IgD-negative memory B cell (primary cell): ENCODE measurements around the gene ERAP2. TPM values are rescaled to one million over a fixed set of nuclear protein-coding genes. Genes with fewer than 3 reads are reported as not detected.
"Not testable (repeated sequence)": the region's sequence is repeated elsewhere in the genome, so short reads cannot be mapped to it uniquely, and the experiment has no call there.

ENCODE experiments used
- H3K27ac Mint-ChIP-seq, 3 donors: one replicate each; pipeline ENCODE4 v1.8.0; 2020 to 2022; ENCODE audit warnings: mild to moderate bottlenecking in 3 of 3, mixed read lengths in 3 of 3, moderate library complexity in 1 of 3
- H3K27me3 Mint-ChIP-seq: one replicate; pipeline ENCODE4 v1.8.0; 2021; ENCODE audit warnings: mixed read lengths
- H3K36me3 Mint-ChIP-seq: one replicate; pipeline ENCODE4 v1.8.0; 2020; ENCODE audit warnings: mild to moderate bottlenecking, mixed read lengths
- H3K4me1 Mint-ChIP-seq, 3 donors: one replicate each; pipeline ENCODE4 v1.8.0; 2020 to 2022; ENCODE audit warnings: mixed read lengths in 3 of 3, mild to moderate bottlenecking in 1 of 3
- H3K4me3 Mint-ChIP-seq, 4 donors: one replicate each; pipeline ENCODE4 v1.8.0; 2020 to 2022; ENCODE audit warnings: mild to moderate bottlenecking in 4 of 4, mixed read lengths in 4 of 4, moderate library complexity in 3 of 4
- H3K9me3 Mint-ChIP-seq, 3 donors: one replicate each; pipeline ENCODE4 v1.8.0; 2020 to 2021; ENCODE audit warnings: mixed read lengths in 3 of 3, mild to moderate bottlenecking in 1 of 3
- polyA plus RNA-seq: library from polyadenylated mRNA; unstranded; fragments of 300-500 nt; fragmentation: Illumina TruSeq; gene quantifications from one replicate; pipeline ENCODE4 v1.2.3, GENCODE V29; 2021

The ERAP2 gene
- polyA plus RNA-seq, 1 donor from 2014 or later = 87.4 TPM

- Mint-ChIP-seq H3K9me3 (no peaks in the 10 kb centered on the region), H3K27me3 (no peaks in the 10 kb centered on the region), H3K36me3 (no peaks in the 10 kb centered on the region), H3K4me1 (peaks cover 42 to 52% (median 43%) of the 10 kb centered on the region in 3 donors), H3K4me3 (peak overlapping the region in 1 of 4 donors; percentile 15), H3K27ac (peak overlapping the region in 2 of 3 donors; percentile 80 to 86)
Measured at GRCh38 chr5:96928931-96929708, 52.8 kb downstream of the ERAP2 start.

- H3K4me3 Mint-ChIP-seq = peak overlapping the region in 1 of 4 donors; percentile 59
Measured at GRCh38 chr5:96930058-96930457, 53.8 kb downstream of the ERAP2 start.

GRCh38 chr5:96930589-96930988 is 54.3 kb downstream of the ERAP2 start:
- peak overlapping the region in 2 of 3 donors; percentile 50 to 54 for H3K27ac Mint-ChIP-seq
- peaks cover 42 to 49% (median 42%) of the 10 kb centered on the region in 3 donors for H3K4me1 Mint-ChIP-seq
- no peaks in the 10 kb centered on the region for H3K9me3 Mint-ChIP-seq
- peak overlapping the region in 2 of 4 donors; percentile 34 to 59 for H3K4me3 Mint-ChIP-seq
- no peaks in the 10 kb centered on the region for H3K36me3 Mint-ChIP-seq
- no peaks in the 10 kb centered on the region for H3K27me3 Mint-ChIP-seq

More at GRCh38 chr5:96930058-96930457, 53.8 kb downstream of the ERAP2 start:
- no peaks in the 10 kb centered on the region for H3K9me3 Mint-ChIP-seq
- H3K27ac Mint-ChIP-seq = peak overlapping the region in 1 of 3 donors; percentile 54
- H3K27me3 Mint-ChIP-seq = no peaks in the 10 kb centered on the region
- H3K36me3 Mint-ChIP-seq = no peaks in the 10 kb centered on the region
- H3K4me1 Mint-ChIP-seq = peaks cover 43 to 53% (median 45%) of the 10 kb centered on the region in 3 donors

GRCh38 chr5:96931037-96931436 is 54.7 kb downstream of the ERAP2 start:
- H3K9me3 Mint-ChIP-seq, H3K36me3 Mint-ChIP-seq, H3K27me3 Mint-ChIP-seq: not testable (repeated sequence)
- Mint-ChIP-seq H3K4me3 (peak overlapping the region in 1 of 4 donors; percentile 91), H3K27ac (peak overlapping the region; percentile 95 to 97 (median 95)), H3K4me1 (peaks cover 39 to 48% (median 40%) of the 10 kb centered on the region in 3 donors)

- H3K27me3 Mint-ChIP-seq = no peaks in the 10 kb centered on the region
- no peaks in the 10 kb centered on the region for H3K36me3 Mint-ChIP-seq
- peak overlapping the region; percentile 95 to 97 (median 95) for H3K27ac Mint-ChIP-seq
- H3K4me3 Mint-ChIP-seq = peak overlapping the region; percentile 68 to 94 (median 88)
- H3K4me1 Mint-ChIP-seq = peaks cover 34 to 45% (median 34%) of the 10 kb centered on the region in 3 donors
- H3K9me3 Mint-ChIP-seq = no peaks in the 10 kb centered on the region
Measured at GRCh38 chr5:96931605-96932004, 55.3 kb downstream of the ERAP2 start.

GRCh38 chr5:96932026-96932425 is 55.7 kb downstream of the ERAP2 start:
- H3K36me3 Mint-ChIP-seq = no peaks in the 10 kb centered on the region
- peaks cover 33 to 48% (median 37%) of the 10 kb centered on the region in 3 donors for H3K4me1 Mint-ChIP-seq
- H3K9me3 Mint-ChIP-seq = no peaks in the 10 kb centered on the region
- H3K4me3 Mint-ChIP-seq = peak overlapping the region; percentile 68 to 94 (median 88)
- peak overlapping the region; percentile 31 to 97 (median 95) for H3K27ac Mint-ChIP-seq
- H3K27me3 Mint-ChIP-seq = no peaks in the 10 kb centered on the region

GRCh38 chr5:96933764-96934707 is 57.7 kb downstream of the ERAP2 start:
- peak overlapping the region; percentile 91 to 94 (median 94) for H3K4me3 Mint-ChIP-seq
- H3K4me1 Mint-ChIP-seq = peaks cover 41 to 60% (median 53%) of the 10 kb centered on the region in 3 donors
- no peaks in the 10 kb centered on the region for H3K27me3 Mint-ChIP-seq
- no peaks in the 10 kb centered on the region for H3K9me3 Mint-ChIP-seq
- H3K36me3 Mint-ChIP-seq = no peaks in the 10 kb centered on the region
- H3K27ac Mint-ChIP-seq = peak overlapping the region; percentile 97 to 99 (median 97)

- peaks cover 36 to 57% (median 53%) of the 10 kb centered on the region in 3 donors for H3K4me1 Mint-ChIP-seq
- no peaks in the 10 kb centered on the region for H3K36me3 Mint-ChIP-seq
- H3K9me3 Mint-ChIP-seq = no peaks in the 10 kb centered on the region
- H3K4me3 Mint-ChIP-seq = peak overlapping the region; percentile 91 to 94 (median 94)
- H3K27me3 Mint-ChIP-seq = no peaks in the 10 kb centered on the region
- H3K27ac Mint-ChIP-seq = peak overlapping the region; percentile 97 to 99 (median 97)
Measured at GRCh38 chr5:96934708-96935558, 58.6 kb downstream of the ERAP2 start.

- H3K9me3 Mint-ChIP-seq = no peaks in the 10 kb centered on the region
- H3K27me3 Mint-ChIP-seq = no peaks in the 10 kb centered on the region
- peak within 1 kb of the TSS; percentile 97 to 99 (median 97) for H3K27ac Mint-ChIP-seq
- peaks cover 37 to 56% (median 55%) of the 10 kb centered on the region in 3 donors for H3K4me1 Mint-ChIP-seq
- H3K4me3 Mint-ChIP-seq = peak within 1 kb of the TSS; percentile 91 to 94 (median 94)
- H3K36me3 Mint-ChIP-seq = no peaks in the 10 kb centered on the region
Measured at GRCh38 chr5:96935559-96936430, 59.5 kb downstream of the ERAP2 start, which contains the start of gene LNPEP. Gene LNPEP (plus strand): TSS chr5:96936080. CDS start chr5:96936156, 76 bp downstream.

- Mint-ChIP-seq H3K27ac (peak overlapping the region; percentile 92 to 97 (median 97)), H3K9me3 (no peaks in the 10 kb centered on the region), H3K4me3 (peak overlapping the region; percentile 91 to 94 (median 94)), H3K27me3 (no peaks in the 10 kb centered on the region), H3K4me1 (peaks cover 35 to 56% (median 53%) of the 10 kb centered on the region in 3 donors), H3K36me3 (no peaks in the 10 kb centered on the region)
Measured at GRCh38 chr5:96936431-96937320, 60.4 kb downstream of the ERAP2 start.

GRCh38 chr5:96940586-96940985 is 64.3 kb downstream of the ERAP2 start:
- no peaks in the 10 kb centered on the region for H3K9me3 Mint-ChIP-seq
- H3K36me3 Mint-ChIP-seq = no peaks in the 10 kb centered on the region
- no peak overlapping the region for H3K4me3 Mint-ChIP-seq
- peak overlapping the region in 2 of 3 donors; percentile 4 for H3K27ac Mint-ChIP-seq
- peaks cover 32 to 52% (median 44%) of the 10 kb centered on the region in 3 donors for H3K4me1 Mint-ChIP-seq
- H3K27me3 Mint-ChIP-seq = no peaks in the 10 kb centered on the region

- no peaks in the 10 kb centered on the region for H3K27me3 Mint-ChIP-seq
- no peaks in the 10 kb centered on the region for H3K36me3 Mint-ChIP-seq
- H3K4me3 Mint-ChIP-seq = peak overlapping the region in 1 of 4 donors; percentile 50
- H3K4me1 Mint-ChIP-seq = peaks cover 35 to 58% (median 50%) of the 10 kb centered on the region in 3 donors
- no peaks in the 10 kb centered on the region for H3K9me3 Mint-ChIP-seq
- H3K27ac Mint-ChIP-seq = peak overlapping the region in 2 of 3 donors; percentile 4 to 35
Measured at GRCh38 chr5:96941140-96941539, 64.8 kb downstream of the ERAP2 start.
